Ovary (tissue), 9 donors: ENCODE data around the gene SLAIN1. TPM values are rescaled to one million over a fixed set of nuclear protein-coding genes. Genes with fewer than 3 reads are reported as not detected.

Source experiments
- DNase-seq, 5 donors: peaks; one replicate each; pipeline ENCODE4 v3.0.0-alpha.2; 2019 to 2020
- H3K27ac ChIP-seq, 2 donors: fragments of 200-600 bp; one replicate each; pipeline versions ENCODE4 v1.5.1 to v1.8.0; 2019 to 2022
- H3K27me3 ChIP-seq: fragments of 200-600 bp; one replicate; pipeline ENCODE4 v1.8.0; 2022
- H3K36me3 ChIP-seq: fragments of 200-600 bp; sonication (generic); one replicate; pipeline ENCODE4 v1.5.1; 2019
- H3K4me1 ChIP-seq: one replicate; pipeline ENCODE4 v1.8.1; 2013; ENCODE audit warnings: mild to moderate bottlenecking, moderate library complexity; ENCODE audit not compliant: insufficient read depth
- H3K4me3 ChIP-seq: fragments of 200-600 bp; sonication (generic); one replicate; pipeline ENCODE4 v1.5.1; 2017
- H3K9me3 ChIP-seq, 2 donors: fragments of 200-600 bp in 1 of 2; sonication (generic) in 1 of 2; one replicate each; pipeline versions ENCODE4 v1.5.1 to v1.8.1; 2013 to 2019; ENCODE audit warnings: mild to moderate bottlenecking in 1 of 2, moderate library complexity in 1 of 2
- CTCF ChIP-seq, 3 donors: fragments of 450-650 bp in 2 of 3; fragments of 200-600 bp in 1 of 3; IDR thresholded peaks; one replicate each; pipeline versions ENCODE4 v1.5.1 to v1.8.0; 2016 to 2022; ENCODE audit warnings: antibody characterized with exemption in 3 of 3, mild to moderate bottlenecking in 1 of 3
- EP300 ChIP-seq: sonication (generic); formaldehyde crosslinking; IDR thresholded peaks from one replicate; pipeline ENCODE4 v1.6.1; 2017; ENCODE audit warnings: antibody characterized with exemption
- POLR2A ChIP-seq: fragments of 450-650 bp; IDR thresholded peaks from one replicate; pipeline ENCODE4 v1.6.1; 2017; ENCODE audit warnings: antibody characterized with exemption, mild to moderate bottlenecking, moderate library complexity
- WGBS, 3 donors: extraction: QIAGEN DNeasy Blood & Tissue Kit in 1 of 3; methylation state at CpG; one replicate each; pipeline versions ENCODE4 v1.1.5 to v1.1.7; 2013 to 2017; 5-methylcytosine and 5-hydroxymethylcytosine counted together
- intact Hi-C, 4 donors: fragments of 100-400 bp; cut with DNase I; formaldehyde crosslinking; loops; one replicate each; pipeline versions ENCODE4 v1.11.0 to v1.15.1; 2022 to 2023
- polyA plus RNA-seq, 2 donors: library from polyadenylated mRNA; stranded (reverse); fragments of 200-250 nt in 1 of 2; fragments of 350-450 nt in 1 of 2; fragmentation: Illumina TruSeq in 1 of 2; extraction: RNeasy Lipid Tissue Mini Kit (QIAGEN cat#74804) in 1 of 2; gene quantifications; one replicate each; pipeline ENCODE4 v1.2.3, GENCODE V29; 2013 to 2014
- total RNA-seq, 7 donors: library from RNA; depleted of rRNA in 2 of 7; stranded (reverse); fragments of >200 nt in 2 of 7; fragmentation: NEBNext Ultra II Directional in 3 of 7; extraction: Animal tissue kit (Norgen Biotek cat#: 25700) in 3 of 7; gene quantifications; one replicate each; pipeline versions ENCODE4 v1.1.0 to v1.2.4, GENCODE V29; 2016 to 2023
- donor health status: DM: no; HTN: no; CAD: no; lungs with moderate emphysema.
- donor health status: DM: no; HTN: no; CAD: no.
- donor health status: Bipolar disorder and iron deficiency.
- donor health status: DM: yes; HTN: yes; CAD: no.
- donor health status: DM: no; HTN: no; CAD: no.
- donor health status: DM: yes; HTN: yes; CAD: no.

The SLAIN1 gene
- total and polyA plus RNA-seq, 9 donors: 4.6 to 24.2 (median 9.8) TPM

- Histone ChIP-seq H3K27ac (no peak overlapping the region), H3K9me3 (no peaks in the 10 kb centered on the region), H3K4me1 (no peaks in the 10 kb centered on the region), H3K4me3 (no peak overlapping the region), H3K27me3 (no peaks in the 10 kb centered on the region), H3K36me3 (no peaks in the 10 kb centered on the region)
- TF ChIP-seq CTCF (IDR thresholded peaks at IDR 0.05) (no peak), EP300 (no peak), POLR2A (no peak)
- intact Hi-C loops: no loop called here
- no peak for DNase-seq
- WGBS, 3 donors: 32 to 48% (median 43%) methylated on average over 1 of the region's 1 CpG
Observed at GRCh38 chr13:77691871-77692270, 5.6 kb upstream of the SLAIN1 start.

GRCh38 chr13:77692746-77693448 is 4.6 kb upstream of the SLAIN1 start:
- WGBS, 3 donors: 56 to 61% (median 57%) methylated on average over 2 of the region's 2 CpGs
- intact Hi-C loops: no loop called here

GRCh38 chr13:77693449-77693940 is 4.0 kb upstream of the SLAIN1 start:
- Histone ChIP-seq H3K9me3 (no peaks in the 10 kb centered on the region), H3K4me3 (no peak overlapping the region), H3K27me3 (no peaks in the 10 kb centered on the region), H3K27ac (no peak overlapping the region), H3K4me1 (peaks cover 5% of the 10 kb centered on the region), H3K36me3 (no peaks in the 10 kb centered on the region)
- 54 to 68% (median 60%) methylated on average over 2 of the region's 2 CpGs for WGBS, 3 donors
- no peak for DNase-seq
- TF ChIP-seq CTCF (IDR thresholded peaks at IDR 0.05): no peak
- TF ChIP-seq EP300: no peak
- TF ChIP-seq POLR2A: no peak
- intact Hi-C loops: no loop called here

More at GRCh38 chr13:77692746-77693448, 4.6 kb upstream of the SLAIN1 start:
- Histone ChIP-seq H3K36me3 (no peaks in the 10 kb centered on the region), H3K27ac (no peak overlapping the region), H3K9me3 (no peaks in the 10 kb centered on the region), H3K27me3 (no peaks in the 10 kb centered on the region), H3K4me3 (no peak overlapping the region), H3K4me1 (peaks cover 2% of the 10 kb centered on the region)
- TF ChIP-seq CTCF (IDR thresholded peaks at IDR 0.05): no peak
- no peak for TF ChIP-seq EP300
- TF ChIP-seq POLR2A: no peak
- DNase-seq: no peak

- TF ChIP-seq POLR2A: no peak
- TF ChIP-seq CTCF (IDR thresholded peaks at IDR 0.05): no peak
- TF ChIP-seq EP300: no peak
Observed at GRCh38 chr13:77696006-77696878, 1.2 kb upstream of the SLAIN1 start.

More at GRCh38 chr13:77696006-77696878, 1.2 kb upstream of the SLAIN1 start:
- DNase-seq: no peak
- Histone ChIP-seq H3K4me3 (no peak overlapping the region), H3K4me1 (peaks cover 5% of the 10 kb centered on the region), H3K36me3 (no peaks in the 10 kb centered on the region), H3K27ac (no peak overlapping the region), H3K27me3 (no peaks in the 10 kb centered on the region), H3K9me3 (no peaks in the 10 kb centered on the region)
- WGBS, 3 donors: 11 to 16% (median 15%) methylated on average over 9 of the region's 9 CpGs
- intact Hi-C loops: no loop called here
